ENCODE results near the gene KLHL10. TPM values are rescaled to one million over a fixed set of nuclear protein-coding genes. Genes with fewer than 3 reads are reported as not detected.

Gene KLHL10
- total RNA-seq, 2 donors from 2014 or later, result not detected

DNA sequence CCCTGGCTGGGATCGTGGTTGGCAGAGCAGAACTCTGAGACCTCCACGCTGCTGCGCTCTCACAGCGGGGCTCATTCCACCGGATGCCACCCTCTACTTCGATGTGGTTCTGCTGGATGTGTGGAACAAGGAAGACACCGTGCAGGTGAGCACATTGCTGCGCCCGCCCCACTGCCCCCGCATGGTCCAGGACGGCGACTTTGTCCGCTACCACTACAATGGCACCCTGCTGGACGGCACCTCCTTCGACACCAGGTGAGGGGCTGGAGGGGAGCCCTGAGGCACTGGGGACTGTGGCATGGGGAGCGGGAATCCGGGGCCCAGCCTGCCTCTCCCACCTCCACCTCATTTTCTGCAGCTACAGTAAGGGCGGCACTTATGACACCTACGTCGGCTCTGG lies 19.6 kb upstream of the KLHL10 start:
- no peak overlapping the region for H3K9ac ChIP-seq (ENCODE audit: low read depth in 2 of 2, low read length in 2 of 2)
- no peaks in the 10 kb centered on the region for H3K36me3 ChIP-seq
- no peaks in the 10 kb centered on the region for H3K9me3 ChIP-seq
- no peaks in the 10 kb centered on the region for H3K27me3 ChIP-seq
- H3K4me1 ChIP-seq, result no peaks in the 10 kb centered on the region
- no peak for DNase-seq
- H3K4me3 ChIP-seq, result no peak overlapping the region
- intact Hi-C loops (cut with DNase I), result no loop called here
- no peak overlapping the region for H3K27ac ChIP-seq
- TF ChIP-seq, protein P1, sequence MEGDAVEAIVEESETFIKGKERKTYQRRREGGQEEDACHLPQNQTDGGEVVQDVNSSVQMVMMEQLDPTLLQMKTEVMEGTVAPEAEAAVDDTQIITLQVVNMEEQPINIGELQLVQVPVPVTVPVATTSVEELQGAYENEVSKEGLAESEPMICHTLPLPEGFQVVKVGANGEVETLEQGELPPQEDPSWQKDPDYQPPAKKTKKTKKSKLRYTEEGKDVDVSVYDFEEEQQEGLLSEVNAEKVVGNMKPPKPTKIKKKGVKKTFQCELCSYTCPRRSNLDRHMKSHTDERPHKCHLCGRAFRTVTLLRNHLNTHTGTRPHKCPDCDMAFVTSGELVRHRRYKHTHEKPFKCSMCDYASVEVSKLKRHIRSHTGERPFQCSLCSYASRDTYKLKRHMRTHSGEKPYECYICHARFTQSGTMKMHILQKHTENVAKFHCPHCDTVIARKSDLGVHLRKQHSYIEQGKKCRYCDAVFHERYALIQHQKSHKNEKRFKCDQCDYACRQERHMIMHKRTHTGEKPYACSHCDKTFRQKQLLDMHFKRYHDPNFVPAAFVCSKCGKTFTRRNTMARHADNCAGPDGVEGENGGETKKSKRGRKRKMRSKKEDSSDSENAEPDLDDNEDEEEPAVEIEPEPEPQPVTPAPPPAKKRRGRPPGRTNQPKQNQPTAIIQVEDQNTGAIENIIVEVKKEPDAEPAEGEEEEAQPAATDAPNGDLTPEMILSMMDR (IDR thresholded peaks at IDR 0.05), result no peak

DNA sequence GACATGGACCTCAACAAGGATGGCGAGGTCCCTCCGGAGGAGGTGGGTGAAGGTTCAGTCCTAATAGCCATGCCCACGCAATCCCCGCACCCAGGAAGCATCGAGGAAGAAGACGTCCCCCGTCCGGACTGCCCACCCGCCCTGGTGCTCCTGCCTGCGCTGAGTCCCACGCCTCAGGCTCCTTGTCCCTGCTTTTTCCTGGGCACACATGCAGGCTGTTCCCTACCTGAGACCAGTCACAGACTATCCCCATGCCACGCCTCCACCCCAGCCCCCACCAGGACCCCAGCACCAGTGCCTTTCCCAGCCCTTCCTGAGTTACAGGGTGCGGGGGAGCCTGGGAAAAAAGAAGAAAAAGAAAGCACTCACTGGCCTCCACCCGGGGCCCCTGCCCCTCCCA lies 15.8 kb upstream of the KLHL10 start:
- Histone ChIP-seq H3K4me1 (no peaks in the 10 kb centered on the region), H3K36me3 (no peaks in the 10 kb centered on the region), H3K27me3 (no peaks in the 10 kb centered on the region), H3K27ac (no peak overlapping the region), H3K4me3 (no peak overlapping the region), H3K9me3 (no peaks in the 10 kb centered on the region), H3K9ac (ENCODE audit: low read depth in 2 of 2, low read length in 2 of 2) (no peak overlapping the region)
- DNase-seq, result no peak
- TF ChIP-seq, protein P1 (IDR thresholded peaks at IDR 0.05), result no peak
- intact Hi-C loops (cut with DNase I), result no loop called here

DNA sequence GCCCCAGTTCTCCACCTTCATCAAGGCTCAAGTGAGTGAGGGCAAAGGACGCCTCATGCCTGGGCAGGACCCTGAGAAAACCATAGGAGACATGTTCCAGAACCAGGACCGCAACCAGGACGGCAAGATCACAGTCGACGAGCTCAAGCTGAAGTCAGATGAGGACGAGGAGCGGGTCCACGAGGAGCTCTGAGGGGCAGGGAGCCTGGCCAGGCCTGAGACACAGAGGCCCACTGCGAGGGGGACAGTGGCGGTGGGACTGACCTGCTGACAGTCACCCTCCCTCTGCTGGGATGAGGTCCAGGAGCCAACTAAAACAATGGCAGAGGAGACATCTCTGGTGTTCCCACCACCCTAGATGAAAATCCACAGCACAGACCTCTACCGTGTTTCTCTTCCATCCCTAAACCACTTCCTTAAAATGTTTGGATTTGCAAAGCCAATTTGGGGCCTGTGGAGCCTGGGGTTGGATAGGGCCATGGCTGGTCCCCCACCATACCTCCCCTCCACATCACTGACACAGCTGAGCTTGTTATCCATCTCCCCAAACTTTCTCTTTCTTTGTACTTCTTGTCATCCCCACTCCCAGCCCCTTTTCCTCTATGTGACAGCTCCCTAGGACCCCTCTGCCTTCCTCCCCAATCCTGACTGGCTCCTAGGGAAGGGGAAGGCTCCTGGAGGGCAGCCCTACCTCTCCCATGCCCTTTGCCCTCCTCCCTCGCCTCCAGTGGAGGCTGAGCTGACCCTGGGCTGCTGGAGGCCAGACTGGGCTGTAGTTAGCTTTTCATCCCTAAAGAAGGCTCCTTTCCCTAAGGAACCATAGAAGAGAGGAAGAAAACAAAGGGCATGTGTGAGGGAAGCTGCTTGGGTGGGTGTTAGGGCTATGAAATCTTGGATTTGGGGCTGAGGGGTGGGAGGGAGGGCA lies 15.1 kb upstream of the KLHL10 start:
- no peak overlapping the region for H3K4me3 ChIP-seq
- TF ChIP-seq, protein P1 (IDR thresholded peaks at IDR 0.05), result no peak
- H3K36me3 ChIP-seq, result no peaks in the 10 kb centered on the region
- intact Hi-C loops (cut with DNase I), result no loop called here
- no peaks in the 10 kb centered on the region for H3K9me3 ChIP-seq
- no peaks in the 10 kb centered on the region for H3K27me3 ChIP-seq
- H3K27ac ChIP-seq, result no peak overlapping the region
- H3K9ac ChIP-seq (ENCODE audit: low read depth in 2 of 2, low read length in 2 of 2), result no peak overlapping the region
- no peak for DNase-seq
- H3K4me1 ChIP-seq, result no peaks in the 10 kb centered on the region

DNA sequence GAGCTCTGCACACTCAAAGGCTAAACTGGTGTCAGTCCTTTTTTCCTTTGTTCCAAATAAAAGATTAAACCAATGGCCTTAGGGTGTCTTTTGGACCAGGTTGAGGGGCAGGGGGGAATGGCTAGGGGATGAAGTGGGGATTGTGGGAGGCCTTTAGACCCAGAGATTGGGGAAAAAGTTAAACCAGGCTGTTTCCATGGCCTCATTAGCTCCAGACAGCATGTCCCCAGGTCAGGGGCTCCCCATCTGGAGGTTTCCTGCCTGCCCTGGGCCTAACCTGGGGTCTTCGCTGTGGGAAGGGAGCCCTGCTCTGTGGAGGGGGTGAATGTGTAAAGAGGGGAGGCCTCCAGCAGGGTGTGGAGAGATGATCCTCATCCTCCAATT lies 14.5 kb upstream of the KLHL10 start:
- intact Hi-C loops (cut with DNase I), result no loop called here
- DNase-seq, result no peak
- H3K27ac ChIP-seq, result no peak overlapping the region
- no peaks in the 10 kb centered on the region for H3K9me3 ChIP-seq
- TF ChIP-seq, protein P1 (IDR thresholded peaks at IDR 0.05), result no peak
- H3K36me3 ChIP-seq, result no peaks in the 10 kb centered on the region
- H3K4me3 ChIP-seq, result no peak overlapping the region
- no peaks in the 10 kb centered on the region for H3K4me1 ChIP-seq
- no peaks in the 10 kb centered on the region for H3K27me3 ChIP-seq
- no peak overlapping the region for H3K9ac ChIP-seq (ENCODE audit: low read depth in 2 of 2, low read length in 2 of 2)

DNA sequence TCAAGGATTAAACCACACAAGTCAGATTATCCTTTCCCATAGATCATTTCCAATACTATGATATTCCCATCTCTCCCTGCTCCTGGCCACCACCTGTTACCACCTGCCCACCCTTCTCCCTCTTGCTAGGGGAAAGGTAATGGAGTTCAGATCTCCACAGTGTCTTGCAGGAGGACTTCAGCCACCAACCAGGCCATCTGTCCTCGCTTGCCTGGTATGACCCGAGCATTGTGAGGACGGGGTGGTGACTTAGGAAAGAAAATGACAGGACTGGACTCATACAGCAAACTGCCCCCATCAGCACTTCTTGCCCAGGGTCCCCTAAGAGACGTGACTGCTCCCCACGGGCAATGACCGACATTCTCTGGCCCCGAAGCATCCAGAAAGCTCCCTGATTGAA lies 14.0 kb upstream of the KLHL10 start:
- Histone ChIP-seq H3K36me3 (no peaks in the 10 kb centered on the region), H3K4me3 (no peak overlapping the region), H3K9ac (ENCODE audit: low read depth in 2 of 2, low read length in 2 of 2) (no peak overlapping the region), H3K27me3 (no peaks in the 10 kb centered on the region), H3K4me1 (no peaks in the 10 kb centered on the region), H3K9me3 (no peaks in the 10 kb centered on the region), H3K27ac (no peak overlapping the region)
- no peak for DNase-seq
- TF ChIP-seq, protein P1 (IDR thresholded peaks at IDR 0.05), result no peak
- intact Hi-C loops (cut with DNase I), result no loop called here
